ENCODE results near the gene SEC14L1.

Gene SEC14L1

DNA sequence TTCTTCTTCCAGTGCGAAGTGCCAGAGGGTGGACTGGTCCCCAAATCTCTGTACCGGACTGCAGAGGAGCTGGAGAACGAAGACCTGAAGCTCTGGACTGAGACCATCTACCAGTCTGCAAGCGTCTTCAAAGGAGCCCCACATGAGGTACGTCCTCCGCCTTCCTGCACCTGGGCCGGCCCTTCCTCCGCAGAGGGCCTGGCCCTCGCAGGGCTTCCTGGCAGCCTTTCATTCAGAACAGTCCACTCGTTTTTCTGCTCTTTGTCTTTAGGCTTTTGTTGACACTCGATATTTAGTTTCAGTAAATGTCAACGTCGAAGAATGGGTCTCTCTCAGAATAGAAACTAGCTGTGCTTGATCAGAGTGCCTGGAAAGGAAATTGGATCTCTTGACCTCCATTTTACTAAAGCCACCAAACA is 68.6 kb downstream of the SEC14L1 start:
- H3K36me3 ChIP-seq (ENCODE audit: control insufficient read depth, insufficient read depth, low read length), result peaks cover 16% of the 10 kb centered on the region
- peaks cover 11% of the 10 kb centered on the region for H3K4me1 ChIP-seq (ENCODE audit: control insufficient read depth, insufficient read depth, low read length)
- no peak overlapping the region for H3K9ac ChIP-seq (ENCODE audit: low read length)

DNA sequence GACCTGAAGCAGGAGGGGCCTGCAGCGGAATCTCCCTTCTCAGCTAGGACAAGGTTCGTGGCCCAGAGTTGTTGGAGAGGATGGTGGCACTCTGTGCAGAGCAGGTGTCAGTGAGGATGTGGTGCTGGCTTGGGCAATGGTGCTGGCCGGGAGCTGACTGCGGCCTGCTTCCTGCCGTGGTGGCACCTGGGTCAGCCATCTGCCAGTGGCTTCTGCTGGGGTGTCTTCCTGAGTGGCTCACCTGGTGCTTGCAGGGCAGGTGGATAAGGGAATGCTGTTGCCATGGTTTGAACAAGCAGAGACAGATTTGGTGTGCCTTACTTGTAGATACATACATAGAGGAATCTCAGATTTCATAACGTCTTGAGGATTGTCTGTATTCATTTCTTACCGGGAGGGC is 69.6 kb downstream of the SEC14L1 start:
- Histone ChIP-seq H3K27me3 (ENCODE audit: control insufficient read depth, insufficient read depth, low read length) (no peaks in the 10 kb centered on the region), H3K36me3 (ENCODE audit: control insufficient read depth, insufficient read depth, low read length) (peaks cover 16% of the 10 kb centered on the region), H3K4me1 (ENCODE audit: control insufficient read depth, insufficient read depth, low read length) (peaks cover 11% of the 10 kb centered on the region), H3K9ac (ENCODE audit: low read length) (no peak overlapping the region), H3K4me3 (ENCODE audit: low read length) (no peak overlapping the region), H3K9me3 (ENCODE audit: control insufficient read depth, low read length) (no peaks in the 10 kb centered on the region)

More for the DNA sequence above, 68.6 kb downstream of the SEC14L1 start:
- Histone ChIP-seq H3K27me3 (ENCODE audit: control insufficient read depth, insufficient read depth, low read length) (no peaks in the 10 kb centered on the region), H3K9me3 (ENCODE audit: control insufficient read depth, low read length) (no peaks in the 10 kb centered on the region), H3K4me3 (ENCODE audit: low read length) (no peak overlapping the region)

DNA sequence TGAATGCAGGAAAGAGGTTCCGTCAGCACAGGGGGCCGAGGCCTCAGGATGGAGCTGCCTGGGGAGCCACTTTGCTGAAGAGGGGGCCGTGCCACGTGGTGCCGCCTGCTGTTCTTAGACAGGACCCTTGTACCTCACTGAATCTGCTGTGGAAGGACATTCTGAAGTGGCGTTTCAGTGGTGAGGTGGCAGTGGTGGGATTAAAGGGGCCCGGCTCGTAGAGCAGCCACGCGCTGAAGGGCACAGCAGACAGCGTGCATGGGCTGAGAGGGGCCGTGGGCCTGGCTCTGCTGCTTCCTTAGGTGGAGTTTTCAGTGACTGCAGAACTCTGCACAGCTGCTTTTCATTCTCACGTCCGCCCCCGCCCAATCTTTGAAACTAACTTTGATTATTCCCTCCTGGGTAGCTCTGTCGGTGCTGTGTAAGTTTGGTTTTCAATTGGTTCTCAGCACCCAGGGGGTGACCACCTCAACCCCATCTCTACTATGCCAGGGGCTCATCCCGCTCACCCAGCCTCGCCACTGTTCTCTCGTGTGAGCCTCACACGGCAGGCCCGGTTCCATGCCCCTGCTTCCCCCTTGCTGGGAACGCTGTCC is 70.3 kb downstream of the SEC14L1 start:
- H3K4me3 ChIP-seq (ENCODE audit: low read length), result no peak overlapping the region
- H3K36me3 ChIP-seq (ENCODE audit: control insufficient read depth, insufficient read depth, low read length), result peaks cover 16% of the 10 kb centered on the region
- no peak overlapping the region for H3K9ac ChIP-seq (ENCODE audit: low read length)
- H3K4me1 ChIP-seq (ENCODE audit: control insufficient read depth, insufficient read depth, low read length), result peaks cover 11% of the 10 kb centered on the region
- no peaks in the 10 kb centered on the region for H3K9me3 ChIP-seq (ENCODE audit: control insufficient read depth, low read length)
- no peaks in the 10 kb centered on the region for H3K27me3 ChIP-seq (ENCODE audit: control insufficient read depth, insufficient read depth, low read length)

DNA sequence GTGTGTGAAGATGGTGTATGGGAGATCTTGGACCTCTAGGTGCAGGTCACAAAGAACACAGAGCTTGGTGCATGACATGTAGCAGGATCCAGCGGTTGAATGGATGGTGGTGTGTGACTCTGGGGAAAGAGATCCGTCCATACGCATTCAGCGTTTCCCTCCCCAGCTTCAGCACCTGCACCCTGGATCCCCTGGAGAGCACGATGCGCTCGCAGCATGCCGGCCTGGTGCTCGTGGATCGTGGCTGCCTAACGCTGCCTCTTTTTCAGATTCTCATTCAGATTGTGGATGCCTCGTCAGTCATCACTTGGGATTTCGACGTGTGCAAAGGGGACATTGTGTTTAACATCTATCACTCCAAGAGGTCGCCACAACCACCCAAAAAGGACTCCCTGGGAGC is 70.9 kb downstream of the SEC14L1 start:
- Histone ChIP-seq H3K4me1 (ENCODE audit: control insufficient read depth, insufficient read depth, low read length) (peaks cover 11% of the 10 kb centered on the region), H3K4me3 (ENCODE audit: low read length) (no peak overlapping the region), H3K9ac (ENCODE audit: low read length) (no peak overlapping the region), H3K36me3 (ENCODE audit: control insufficient read depth, insufficient read depth, low read length) (peaks cover 16% of the 10 kb centered on the region), H3K27me3 (ENCODE audit: control insufficient read depth, insufficient read depth, low read length) (no peaks in the 10 kb centered on the region), H3K9me3 (ENCODE audit: control insufficient read depth, low read length) (no peaks in the 10 kb centered on the region)

DNA sequence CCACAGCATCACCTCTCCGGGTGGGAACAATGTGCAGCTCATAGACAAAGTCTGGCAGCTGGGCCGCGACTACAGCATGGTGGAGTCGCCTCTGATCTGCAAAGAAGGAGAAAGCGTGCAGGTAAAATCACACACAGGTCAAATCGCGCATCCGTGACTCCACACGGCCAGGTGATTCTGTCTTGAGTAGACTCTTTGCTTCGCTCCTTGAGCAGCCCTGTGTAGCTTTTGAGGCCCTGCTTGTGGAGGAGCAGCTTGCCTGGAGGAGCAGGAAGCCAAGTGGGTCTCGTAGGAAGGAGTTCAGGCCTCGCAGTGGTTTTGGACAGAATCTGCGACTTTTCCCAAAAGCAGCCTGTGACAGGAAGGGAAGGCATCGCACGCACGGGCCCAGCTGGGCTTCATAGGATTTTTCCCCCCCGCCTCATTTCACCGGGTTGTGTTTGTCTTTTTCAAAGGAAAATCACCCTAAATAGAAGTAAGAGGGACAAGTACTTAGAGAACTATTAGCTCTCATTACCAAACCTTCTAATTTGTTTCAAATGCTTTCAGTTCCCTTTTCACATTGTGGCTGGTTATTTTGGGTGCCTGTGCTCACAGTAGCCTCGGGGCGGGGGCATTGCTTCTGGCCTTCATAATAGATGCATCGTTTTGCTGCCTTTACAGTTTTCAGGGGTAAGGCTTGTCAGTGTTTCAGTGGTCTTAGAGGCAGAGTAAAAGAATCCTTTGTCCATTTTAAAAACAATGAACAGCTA is 71.5 kb downstream of the SEC14L1 start:
- Histone ChIP-seq H3K36me3 (ENCODE audit: control insufficient read depth, insufficient read depth, low read length) (peaks cover 16% of the 10 kb centered on the region), H3K4me1 (ENCODE audit: control insufficient read depth, insufficient read depth, low read length) (peaks cover 11% of the 10 kb centered on the region), H3K9me3 (ENCODE audit: control insufficient read depth, low read length) (no peaks in the 10 kb centered on the region), H3K9ac (ENCODE audit: low read length) (no peak overlapping the region), H3K4me3 (ENCODE audit: low read length) (no peak overlapping the region), H3K27me3 (ENCODE audit: control insufficient read depth, insufficient read depth, low read length) (no peaks in the 10 kb centered on the region)

DNA sequence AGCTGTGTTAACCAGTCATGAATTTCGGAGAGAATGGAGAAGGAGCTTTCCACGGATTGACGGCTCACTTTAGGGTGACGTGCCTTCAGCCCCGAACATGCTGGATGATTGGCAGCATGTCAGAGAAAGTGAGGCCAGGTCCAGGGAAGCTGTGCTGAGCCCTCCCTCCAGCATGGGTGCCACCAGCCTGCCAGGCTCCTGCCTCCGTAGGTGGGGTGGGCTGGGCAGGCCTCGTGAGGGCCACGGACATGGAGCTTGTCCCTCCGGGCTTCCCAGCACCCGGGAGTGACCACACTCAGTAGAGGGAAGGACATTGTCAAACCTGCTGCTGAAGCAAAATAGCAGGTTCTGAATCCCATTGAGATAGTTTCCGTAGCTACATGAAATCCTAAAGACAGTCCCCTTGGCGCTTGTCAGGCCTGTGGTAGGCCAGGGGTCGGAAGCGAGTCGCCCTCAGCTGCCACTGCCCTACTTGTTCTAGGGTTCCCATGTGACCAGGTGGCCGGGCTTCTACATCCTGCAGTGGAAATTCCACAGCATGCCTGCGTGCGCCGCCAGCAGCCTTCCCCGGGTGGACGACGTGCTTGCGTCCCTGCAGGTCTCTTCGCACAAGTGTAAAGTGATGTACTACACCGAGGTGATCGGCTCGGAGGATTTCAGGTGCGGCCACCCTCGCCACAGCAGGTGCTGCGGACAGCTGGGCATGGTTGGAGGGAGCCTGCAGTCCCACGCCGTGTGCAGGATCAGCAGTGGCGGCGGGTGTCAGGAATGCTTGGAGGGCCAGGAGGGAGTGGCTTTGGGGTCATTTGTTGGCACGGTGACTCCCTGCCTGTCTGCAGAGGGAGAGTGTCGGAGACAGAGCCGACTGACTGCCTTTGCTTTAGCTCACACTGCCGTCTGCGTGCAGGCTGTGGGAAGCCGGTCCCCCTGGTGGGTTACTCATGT is 72.3 kb downstream of the SEC14L1 start:
- H3K4me3 ChIP-seq (ENCODE audit: low read length), result no peak overlapping the region
- H3K9me3 ChIP-seq (ENCODE audit: control insufficient read depth, low read length), result no peaks in the 10 kb centered on the region
- H3K36me3 ChIP-seq (ENCODE audit: control insufficient read depth, insufficient read depth, low read length), result peaks cover 16% of the 10 kb centered on the region
- H3K27me3 ChIP-seq (ENCODE audit: control insufficient read depth, insufficient read depth, low read length), result no peaks in the 10 kb centered on the region
- peaks cover 11% of the 10 kb centered on the region for H3K4me1 ChIP-seq (ENCODE audit: control insufficient read depth, insufficient read depth, low read length)
- no peak overlapping the region for H3K9ac ChIP-seq (ENCODE audit: low read length)

DNA sequence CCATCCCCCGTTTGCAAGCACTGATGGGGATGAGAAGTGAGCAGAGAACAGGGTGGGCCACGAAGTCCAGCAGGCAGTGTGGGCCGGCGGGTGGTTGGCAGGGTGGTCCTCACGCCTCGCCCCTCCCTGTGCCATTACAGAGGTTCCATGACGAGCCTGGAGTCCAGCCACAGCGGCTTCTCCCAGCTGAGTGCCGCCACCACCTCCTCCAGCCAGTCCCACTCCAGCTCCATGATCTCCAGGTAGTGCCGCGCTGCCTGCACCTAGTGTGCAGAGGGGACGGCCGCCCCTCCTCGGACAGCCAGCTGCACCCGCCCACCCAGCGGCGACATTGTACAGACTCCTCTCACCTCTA is 73.0 kb downstream of the SEC14L1 start:
- H3K4me1 ChIP-seq (ENCODE audit: control insufficient read depth, insufficient read depth, low read length), result peaks cover 10% of the 10 kb centered on the region
- H3K4me3 ChIP-seq (ENCODE audit: low read length), result no peak overlapping the region
- H3K9ac ChIP-seq (ENCODE audit: low read length), result no peak overlapping the region
- no peaks in the 10 kb centered on the region for H3K27me3 ChIP-seq (ENCODE audit: control insufficient read depth, insufficient read depth, low read length)
- peaks cover 16% of the 10 kb centered on the region for H3K36me3 ChIP-seq (ENCODE audit: control insufficient read depth, insufficient read depth, low read length)
- H3K9me3 ChIP-seq (ENCODE audit: control insufficient read depth, low read length), result no peaks in the 10 kb centered on the region

DNA sequence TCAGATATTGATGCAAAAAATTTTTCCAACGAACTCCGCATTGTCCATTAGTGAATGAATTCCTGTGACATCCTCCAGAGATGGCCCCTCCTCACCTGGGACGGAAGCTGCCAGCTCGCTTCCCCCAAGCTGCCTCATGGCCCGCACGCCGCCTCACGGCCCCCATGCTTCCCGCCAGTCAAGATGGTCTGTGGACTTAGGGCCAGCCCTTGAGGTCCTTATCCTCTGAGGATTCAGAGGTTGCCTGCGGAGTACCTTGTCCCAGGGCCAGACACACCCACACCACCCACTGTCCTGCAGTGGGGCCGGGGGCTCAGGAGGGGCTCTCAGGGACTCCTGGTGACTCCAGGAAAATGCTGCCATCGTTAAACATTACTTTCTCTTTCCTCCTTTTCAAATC is 73.6 kb downstream of the SEC14L1 start:
- H3K4me1 ChIP-seq (ENCODE audit: control insufficient read depth, insufficient read depth, low read length), result peaks cover 5% of the 10 kb centered on the region
- H3K36me3 ChIP-seq (ENCODE audit: control insufficient read depth, insufficient read depth, low read length), result peaks cover 16% of the 10 kb centered on the region
- no peak overlapping the region for H3K9ac ChIP-seq (ENCODE audit: low read length)

DNA sequence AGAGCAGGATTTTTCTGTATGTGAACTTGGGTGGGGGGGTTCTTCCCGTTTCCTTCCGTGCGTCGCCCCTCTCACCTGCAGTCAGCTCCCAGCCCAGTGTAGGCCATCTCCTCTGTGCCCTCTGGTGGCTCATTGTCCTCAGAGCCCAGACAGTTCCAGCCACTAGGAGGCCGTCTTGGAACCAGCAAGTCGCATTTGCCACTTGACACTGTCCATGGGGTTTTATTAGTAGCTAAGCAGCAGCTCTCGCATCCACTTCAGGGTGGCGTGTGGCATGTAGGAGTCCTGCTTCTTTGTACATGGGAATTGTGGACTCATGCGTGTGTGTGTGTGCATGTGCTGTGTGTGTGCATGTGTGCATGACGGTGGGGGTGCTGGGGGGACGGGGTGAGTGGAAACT is 74.0 kb downstream of the SEC14L1 start:
- Histone ChIP-seq H3K4me3 (ENCODE audit: low read length) (no peak overlapping the region), H3K9ac (ENCODE audit: low read length) (no peak overlapping the region), H3K4me1 (ENCODE audit: control insufficient read depth, insufficient read depth, low read length) (peaks cover 4% of the 10 kb centered on the region), H3K27me3 (ENCODE audit: control insufficient read depth, insufficient read depth, low read length) (no peaks in the 10 kb centered on the region), H3K36me3 (ENCODE audit: control insufficient read depth, insufficient read depth, low read length) (peaks cover 16% of the 10 kb centered on the region), H3K9me3 (ENCODE audit: control insufficient read depth, low read length) (no peaks in the 10 kb centered on the region)

More for the DNA sequence above, 73.6 kb downstream of the SEC14L1 start:
- Histone ChIP-seq H3K27me3 (ENCODE audit: control insufficient read depth, insufficient read depth, low read length) (no peaks in the 10 kb centered on the region), H3K9me3 (ENCODE audit: control insufficient read depth, low read length) (no peaks in the 10 kb centered on the region), H3K4me3 (ENCODE audit: low read length) (no peak overlapping the region)

DNA sequence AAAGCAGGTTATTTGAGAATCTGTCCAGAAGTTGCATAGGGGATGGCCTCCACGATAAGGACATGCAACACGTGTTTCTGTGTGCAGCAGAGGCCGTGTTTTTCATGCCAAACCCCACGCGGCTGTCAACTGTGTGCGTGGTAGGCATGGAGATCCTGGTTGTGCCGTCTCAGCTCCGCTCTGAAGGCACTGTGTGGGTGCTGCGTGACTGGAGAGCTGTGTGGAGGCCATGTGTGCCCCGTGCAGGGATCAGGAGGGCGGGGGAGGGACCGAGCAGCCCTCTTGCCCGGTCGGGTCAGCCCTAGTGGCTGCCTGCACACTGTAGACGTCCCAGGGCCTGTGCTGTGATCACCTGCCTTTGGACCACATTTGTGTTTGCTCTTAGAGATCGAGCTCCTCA is 74.5 kb downstream of the SEC14L1 start:
- H3K9me3 ChIP-seq (ENCODE audit: control insufficient read depth, low read length), result no peaks in the 10 kb centered on the region
- peaks cover 10% of the 10 kb centered on the region for H3K36me3 ChIP-seq (ENCODE audit: control insufficient read depth, insufficient read depth, low read length)
- no peak overlapping the region for H3K9ac ChIP-seq (ENCODE audit: low read length)
- H3K27me3 ChIP-seq (ENCODE audit: control insufficient read depth, insufficient read depth, low read length), result no peaks in the 10 kb centered on the region
- H3K4me3 ChIP-seq (ENCODE audit: low read length), result no peak overlapping the region
- H3K4me1 ChIP-seq (ENCODE audit: control insufficient read depth, insufficient read depth, low read length), result no peaks in the 10 kb centered on the region

DNA sequence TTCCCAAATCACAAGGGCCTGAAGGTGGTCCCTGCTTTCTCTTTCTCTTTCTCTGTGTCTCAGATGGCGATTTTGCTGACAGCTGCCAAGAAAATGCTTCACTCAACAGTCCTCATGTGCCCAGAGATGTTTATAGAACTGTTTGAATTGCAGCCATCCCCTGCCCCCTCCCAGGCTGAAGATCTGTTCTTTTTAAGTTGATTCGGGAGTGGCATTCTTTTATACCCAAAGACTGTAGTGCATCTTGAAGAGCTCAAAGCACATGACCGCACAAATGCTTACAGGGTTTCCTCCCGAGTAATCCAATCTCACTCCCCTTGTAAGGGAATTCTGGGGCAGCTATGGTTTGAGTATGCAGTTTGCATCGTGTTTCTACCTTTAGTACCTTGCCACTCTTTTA is 75.7 kb downstream of the SEC14L1 start:
- H3K36me3 ChIP-seq (ENCODE audit: control insufficient read depth, insufficient read depth, low read length), result peaks cover 6% of the 10 kb centered on the region
- H3K9me3 ChIP-seq (ENCODE audit: control insufficient read depth, low read length), result no peaks in the 10 kb centered on the region
- H3K9ac ChIP-seq (ENCODE audit: low read length), result no peak overlapping the region
- H3K4me1 ChIP-seq (ENCODE audit: control insufficient read depth, insufficient read depth, low read length), result no peaks in the 10 kb centered on the region
- H3K27me3 ChIP-seq (ENCODE audit: control insufficient read depth, insufficient read depth, low read length), result no peaks in the 10 kb centered on the region
- no peak overlapping the region for H3K4me3 ChIP-seq (ENCODE audit: low read length)

DNA sequence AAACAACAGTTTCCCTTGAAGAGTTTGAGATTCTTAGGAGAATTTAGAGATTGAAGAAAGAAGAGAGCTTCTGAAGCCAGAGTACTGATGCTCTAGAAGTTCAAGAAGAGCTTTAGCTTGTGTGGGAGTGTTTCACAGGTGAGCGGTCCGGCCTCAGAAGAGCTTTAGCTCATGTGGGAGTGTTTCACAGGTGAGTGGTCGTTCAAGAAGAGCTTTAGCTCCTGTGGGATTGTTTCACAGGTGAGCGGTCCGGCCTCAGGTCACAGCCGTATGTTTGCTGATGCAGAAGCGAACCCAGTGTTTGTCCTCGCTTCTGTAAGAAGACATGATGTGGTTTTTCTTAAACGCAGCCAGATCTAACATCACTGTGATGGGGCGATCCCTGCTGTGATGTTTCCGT is 76.4 kb downstream of the SEC14L1 start:
- Histone ChIP-seq H3K4me3 (ENCODE audit: low read length) (no peak overlapping the region), H3K36me3 (ENCODE audit: control insufficient read depth, insufficient read depth, low read length) (peaks cover 6% of the 10 kb centered on the region), H3K27me3 (ENCODE audit: control insufficient read depth, insufficient read depth, low read length) (no peaks in the 10 kb centered on the region), H3K9me3 (ENCODE audit: control insufficient read depth, low read length) (no peaks in the 10 kb centered on the region), H3K4me1 (ENCODE audit: control insufficient read depth, insufficient read depth, low read length) (no peaks in the 10 kb centered on the region), H3K9ac (ENCODE audit: low read length) (no peak overlapping the region)

Data from mucosa of stomach (tissue), 1 donor.